Measurements from ENCODE around the gene URI1.
A peak's percentile ranks its signal among the peaks of the same experiment; 100 is the strongest.
"Not testable (repeated sequence)": the region's sequence is repeated elsewhere in the genome, so short reads cannot be mapped to it uniquely, and the experiment has no call there.

The URI1 gene, protein sequence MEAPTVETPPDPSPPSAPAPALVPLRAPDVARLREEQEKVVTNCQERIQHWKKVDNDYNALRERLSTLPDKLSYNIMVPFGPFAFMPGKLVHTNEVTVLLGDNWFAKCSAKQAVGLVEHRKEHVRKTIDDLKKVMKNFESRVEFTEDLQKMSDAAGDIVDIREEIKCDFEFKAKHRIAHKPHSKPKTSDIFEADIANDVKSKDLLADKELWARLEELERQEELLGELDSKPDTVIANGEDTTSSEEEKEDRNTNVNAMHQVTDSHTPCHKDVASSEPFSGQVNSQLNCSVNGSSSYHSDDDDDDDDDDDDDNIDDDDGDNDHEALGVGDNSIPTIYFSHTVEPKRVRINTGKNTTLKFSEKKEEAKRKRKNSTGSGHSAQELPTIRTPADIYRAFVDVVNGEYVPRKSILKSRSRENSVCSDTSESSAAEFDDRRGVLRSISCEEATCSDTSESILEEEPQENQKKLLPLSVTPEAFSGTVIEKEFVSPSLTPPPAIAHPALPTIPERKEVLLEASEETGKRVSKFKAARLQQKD

DNA sequence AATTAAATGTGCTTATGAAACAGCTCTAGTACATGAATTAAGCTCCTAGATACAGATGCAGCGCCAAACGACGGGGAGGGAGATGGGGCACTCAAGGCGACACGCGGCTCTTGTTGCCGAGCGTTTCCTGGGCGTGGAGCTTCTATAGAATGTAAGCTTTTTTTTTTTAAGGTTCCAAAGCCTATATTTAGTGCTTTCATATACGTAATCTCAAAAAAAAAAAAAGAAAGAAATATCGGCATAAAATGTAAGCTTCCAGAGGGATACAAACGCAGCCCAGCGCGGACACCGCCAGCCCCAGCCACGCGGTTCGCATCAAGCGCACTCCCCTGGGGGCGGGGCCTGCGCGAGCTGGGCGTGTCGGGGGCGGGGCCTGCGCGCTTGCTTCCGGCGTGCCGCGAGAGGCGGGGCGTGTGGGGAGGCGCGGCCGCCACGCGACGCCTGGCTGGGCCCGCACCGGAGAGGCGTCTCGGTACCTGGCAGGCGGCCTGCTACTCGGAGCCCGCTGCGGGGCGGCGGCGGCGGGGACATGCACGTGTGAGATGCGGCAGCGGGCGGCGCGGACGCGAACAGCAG lies at the start of gene URI1:
Gene URI1 (plus strand): TSS at position 412 of the 576 bp plus-strand sequence. CDS start 309 bp downstream, outside the sequence.
- peak; percentile 97 for DNase-seq (ENCODE audit: low read depth)

DNA sequence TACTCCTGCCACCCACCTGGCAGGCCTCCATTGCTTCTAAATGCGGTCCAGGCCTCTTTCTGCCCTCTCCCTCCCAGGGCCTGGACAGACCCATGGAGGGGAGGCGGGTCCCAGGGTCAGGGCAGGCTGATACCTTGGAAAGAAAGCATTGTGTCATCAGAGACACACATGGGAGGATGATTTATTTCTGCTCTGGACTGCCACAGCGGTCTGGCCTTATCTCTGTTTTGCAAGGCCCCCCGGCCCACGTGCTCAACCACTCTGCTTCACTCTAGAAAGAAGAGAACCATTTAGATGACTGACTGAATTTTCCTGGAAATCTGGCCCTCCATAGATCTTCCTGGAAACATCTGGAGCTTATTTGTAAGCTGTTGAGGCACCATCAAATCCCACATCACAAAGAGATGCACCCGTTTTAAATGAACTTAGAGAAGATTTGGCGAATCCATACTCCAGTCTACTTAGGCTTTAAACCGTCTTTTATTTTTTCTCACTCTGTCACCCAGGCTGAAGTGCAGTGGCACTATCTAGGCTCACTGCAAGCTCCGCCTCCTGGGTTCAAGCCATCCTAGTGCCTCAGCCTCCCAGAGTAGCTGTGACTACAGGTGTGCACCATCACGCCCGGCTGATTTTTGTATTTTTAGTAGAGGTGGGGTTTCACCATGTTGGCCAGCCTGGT lies 48.3 kb upstream of the URI1 start:
- DNase-seq (ENCODE audit: low read depth): no peak

DNA sequence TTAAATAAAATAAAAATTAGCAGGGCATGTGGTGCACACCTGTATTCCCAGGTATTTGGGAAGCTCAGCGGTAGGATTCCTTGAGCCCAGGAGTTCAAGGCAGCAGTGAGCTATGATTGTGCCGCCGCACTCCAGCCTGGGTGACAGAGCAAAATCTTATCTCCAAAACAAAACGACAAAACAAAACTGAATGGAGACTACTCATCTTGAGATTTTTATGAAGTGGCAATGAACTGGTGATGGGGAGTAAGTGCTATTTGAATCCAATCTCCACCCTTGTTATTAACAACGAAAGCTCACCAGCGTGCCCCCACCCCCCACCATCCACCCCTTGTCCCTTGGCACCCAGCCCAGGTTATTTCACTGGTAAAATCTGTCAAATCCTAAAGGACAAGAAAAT lies 45.2 kb upstream of the URI1 start:
- DNase-seq (ENCODE audit: low read depth): no peak

- no peak for DNase-seq (ENCODE audit: low read depth)
Measured at GRCh38 chr19:29897466-29897865, 44.6 kb upstream of the URI1 start.

DNA sequence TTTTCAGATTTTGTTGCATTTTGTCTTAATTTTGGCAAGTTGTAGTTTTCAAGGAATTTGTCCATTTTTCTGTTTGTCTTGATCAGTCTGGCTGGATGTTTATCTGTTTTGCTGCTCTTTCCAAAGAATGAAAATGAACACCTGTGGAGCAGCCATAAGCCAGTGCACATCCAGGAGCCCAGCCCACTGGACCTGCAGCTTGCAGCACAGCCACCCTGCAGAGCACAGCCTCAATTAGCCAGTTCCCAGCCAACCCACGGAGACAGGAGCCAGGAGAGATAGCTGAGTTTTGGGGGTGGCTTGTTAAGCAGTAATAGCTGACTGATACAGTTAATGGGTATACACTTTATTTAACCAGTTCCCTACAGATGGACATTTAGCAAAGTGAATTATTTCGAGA lies 38.0 kb upstream of the URI1 start:
- DNase-seq (ENCODE audit: low read depth): no peak

DNA sequence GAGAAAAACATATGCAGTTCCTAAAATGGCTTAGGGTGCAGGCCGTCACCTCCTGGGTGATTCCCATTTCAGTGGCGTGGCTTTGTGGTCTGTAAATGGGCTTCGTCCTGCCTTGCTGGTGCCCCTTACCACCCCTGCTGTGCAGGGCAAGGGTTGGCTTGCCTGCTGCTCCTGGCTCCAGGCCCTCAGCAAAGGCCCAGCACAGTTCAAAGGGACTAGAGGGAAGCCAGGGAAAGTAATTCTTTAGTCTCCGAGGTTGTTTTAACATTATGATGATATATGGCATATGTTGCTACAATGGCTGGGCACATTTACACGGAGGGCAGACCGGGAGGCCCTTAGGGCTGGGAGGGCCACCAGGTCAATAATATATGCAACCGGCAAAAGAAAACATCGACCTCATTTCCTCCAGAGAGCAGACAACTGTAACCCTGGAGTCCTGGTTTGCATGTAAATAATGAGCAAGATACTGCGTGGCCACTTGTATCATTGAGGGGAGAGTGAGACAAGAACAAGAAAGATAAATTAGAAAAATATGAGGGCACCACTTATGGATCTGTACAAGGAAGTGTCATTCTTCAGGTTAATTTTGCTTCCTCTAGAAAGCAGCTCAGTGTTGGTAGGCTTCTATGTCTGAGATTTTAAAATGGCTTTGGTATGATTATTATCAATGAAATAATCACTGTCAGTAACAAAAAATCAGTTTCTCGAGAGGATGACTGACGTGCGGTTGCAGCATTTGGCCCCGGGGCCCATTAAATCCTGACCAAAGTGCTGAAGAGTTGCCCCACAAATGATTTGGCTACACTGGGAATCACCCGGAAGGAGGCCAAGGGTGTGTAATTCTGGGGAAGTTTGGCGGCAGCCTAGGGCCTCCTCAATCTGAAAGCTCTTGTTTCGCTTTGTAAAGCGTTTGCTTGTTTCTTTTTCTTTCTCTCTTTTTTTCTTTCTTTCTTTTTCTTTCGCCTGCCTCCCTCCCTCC lies 32.8 kb upstream of the URI1 start:
- DNase-seq (ENCODE audit: low read depth): no peak

- DNase-seq (ENCODE audit: low read depth): no peak
Measured at GRCh38 chr19:29914933-29915332, 27.1 kb upstream of the URI1 start.

DNA sequence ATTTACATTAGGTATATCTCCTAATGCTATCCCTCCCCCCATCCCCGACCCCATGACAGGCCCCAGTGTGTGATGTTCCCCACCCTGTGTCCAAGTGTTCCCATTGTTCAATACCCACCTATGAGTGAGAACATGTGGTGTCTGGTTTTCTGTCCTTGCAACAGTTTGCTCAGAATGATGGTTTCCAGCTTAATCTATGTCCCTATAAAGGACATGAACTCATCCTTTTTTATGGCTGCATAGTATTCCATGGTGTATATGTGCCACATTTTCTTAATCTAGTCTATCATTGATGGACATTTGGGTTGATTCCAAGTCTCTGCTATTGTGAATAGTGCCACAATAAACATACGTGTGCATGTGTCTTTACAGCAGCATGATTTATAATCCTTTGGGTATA lies 26.2 kb upstream of the URI1 start:
- DNase-seq (ENCODE audit: low read depth): not testable (repeated sequence)

DNA sequence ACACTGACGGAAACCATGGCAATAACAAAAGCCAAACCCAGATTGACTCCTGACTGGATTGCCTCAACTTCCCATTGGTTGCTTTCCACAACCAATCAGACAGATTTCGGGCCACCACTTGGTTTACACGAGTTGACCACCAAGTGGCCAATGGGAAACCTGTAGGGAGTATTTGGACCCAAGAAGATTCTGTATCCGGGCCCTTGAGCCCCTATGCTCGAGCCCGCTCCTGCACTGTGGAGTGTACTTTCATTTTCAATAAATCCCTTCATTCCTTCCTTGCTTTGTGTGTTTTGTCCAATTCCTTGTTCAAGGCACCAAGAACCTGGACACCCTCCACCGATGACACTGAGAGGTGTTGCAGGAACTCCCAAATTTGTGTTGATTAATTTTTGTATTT lies 24.1 kb upstream of the URI1 start:
- DNase-seq (ENCODE audit: low read depth): no peak

DNA sequence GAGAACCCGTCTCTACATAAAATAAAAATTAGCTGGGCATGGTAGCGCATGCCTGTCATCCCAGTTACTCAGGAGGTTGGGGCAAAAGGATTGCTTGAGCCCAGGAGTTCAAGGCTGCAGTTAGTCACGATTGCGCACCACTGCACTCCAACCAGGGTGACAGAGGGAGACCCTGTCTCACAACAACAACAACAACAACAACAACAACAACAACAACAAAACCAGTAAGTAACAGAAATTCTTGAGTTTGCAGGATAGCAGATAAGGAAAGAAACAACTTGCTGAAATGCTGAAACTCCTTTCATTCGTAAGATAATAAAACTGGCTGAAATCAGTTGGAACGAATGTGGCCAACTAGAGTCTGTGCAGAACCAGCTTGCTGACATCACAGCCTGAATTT lies 23.1 kb upstream of the URI1 start:
- no peak for DNase-seq (ENCODE audit: low read depth)

DNA sequence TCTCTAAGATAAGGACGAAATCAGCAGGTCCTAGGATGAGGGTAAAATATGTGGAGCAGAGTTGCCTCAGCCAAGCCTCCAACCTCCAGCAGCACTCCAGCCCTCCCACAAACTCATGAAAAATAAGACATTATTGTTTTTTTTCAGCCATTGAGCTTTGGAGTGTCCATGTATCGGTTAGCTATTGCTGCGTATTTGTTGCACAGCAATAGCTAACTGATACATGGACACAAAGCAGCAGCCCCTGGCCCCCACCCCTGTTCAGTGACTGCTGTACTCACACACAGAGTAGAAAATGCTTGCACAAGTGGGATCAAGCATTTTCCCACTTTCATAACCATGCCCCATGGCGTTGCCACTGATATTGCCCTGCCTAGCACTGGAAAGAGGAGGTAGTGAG lies 19.1 kb upstream of the URI1 start:
- no peak for DNase-seq (ENCODE audit: low read depth)

GRCh38 chr19:29923653-29924052 lies 18.4 kb upstream of the URI1 start:
- DNase-seq (ENCODE audit: low read depth): no peak

DNA sequence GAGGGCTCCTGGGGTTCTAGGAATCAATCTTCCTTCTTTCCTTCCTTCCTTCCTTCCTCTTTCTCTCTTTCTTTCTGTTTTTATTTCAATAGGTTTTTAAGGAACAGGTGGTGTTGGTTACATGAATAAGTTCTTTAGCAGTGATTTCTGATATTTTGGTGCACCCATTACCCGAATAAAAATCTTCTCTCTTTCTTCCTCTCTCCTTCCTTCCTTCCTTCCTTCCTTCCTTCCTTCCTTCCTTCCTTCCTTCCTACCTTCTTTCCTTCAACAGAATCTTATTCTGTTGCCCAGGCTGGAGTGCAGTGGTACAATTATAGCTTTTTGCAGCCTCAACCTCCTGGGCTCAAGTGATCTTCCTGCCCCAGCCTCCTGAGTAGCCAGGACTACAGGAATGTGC lies 16.0 kb upstream of the URI1 start:
- DNase-seq (ENCODE audit: low read depth): no peak

- no peak for DNase-seq (ENCODE audit: low read depth)
Measured at GRCh38 chr19:29926801-29927200, 15.2 kb upstream of the URI1 start.

- DNase-seq (ENCODE audit: low read depth): no peak
Measured at GRCh38 chr19:29927944-29928625, 14.0 kb upstream of the URI1 start.

- no peak for DNase-seq (ENCODE audit: low read depth)
Measured at GRCh38 chr19:29928831-29929230, 13.2 kb upstream of the URI1 start.

DNA sequence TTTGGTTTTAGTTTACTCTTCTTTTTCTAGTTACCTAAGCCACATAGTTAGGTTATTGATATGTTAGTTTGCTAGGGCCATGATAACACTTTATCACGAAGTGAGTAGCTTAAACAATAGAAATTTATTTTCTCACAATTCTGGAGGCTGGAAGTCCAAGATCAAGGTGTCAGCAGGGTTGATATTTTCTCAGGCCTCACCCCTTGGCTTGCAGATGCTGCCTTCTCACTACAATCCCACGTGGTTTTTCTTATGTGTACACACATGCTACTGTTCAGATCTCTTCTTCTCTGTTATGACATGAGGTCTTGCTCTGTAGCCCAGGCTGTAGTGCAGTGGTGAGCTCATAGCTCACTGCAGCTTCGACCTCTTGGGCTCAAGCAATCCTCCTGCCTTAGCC lies 7.8 kb upstream of the URI1 start:
- DNase-seq (ENCODE audit: low read depth): no peak

GRCh38 chr19:29934781-29935180 lies 7.3 kb upstream of the URI1 start:
- DNase-seq (ENCODE audit: low read depth): no peak

GRCh38 chr19:29936409-29936808 lies 5.6 kb upstream of the URI1 start:
- DNase-seq (ENCODE audit: low read depth): no peak

- DNase-seq (ENCODE audit: low read depth): no peak
Measured at GRCh38 chr19:29939628-29940027, 2.4 kb upstream of the URI1 start.

- no peak for DNase-seq (ENCODE audit: low read depth)
Measured at GRCh38 chr19:29940971-29941585, 961 bp upstream of the URI1 start.

Measured in activated T-cell treated with anti-CD3 and anti-CD28 coated beads for 1 hour (primary cell).